HT-29 (cell line): Measurements from ENCODE around the gene EML4. TPM values are rescaled to one million over a fixed set of nuclear protein-coding genes. Genes with fewer than 3 reads are reported as not detected.
"Not testable (repeated sequence)": the region's sequence is repeated elsewhere in the genome, so short reads cannot be mapped to it uniquely, and the experiment has no call there.

Source experiments
- DNase-seq: peaks from one replicate; pipeline ENCODE4 v3.0.0-alpha.2; 2015; ENCODE audit warnings: low spot score
- total RNA-seq: library from RNA; depleted of rRNA; stranded (reverse); fragments of >200 nt; shearing (Covaris generic); gene quantifications from 2 replicates; pipeline ENCODE4 v1.2.3, GENCODE V29; 2014; rRNA removed

The EML4 gene
- total RNA-seq, 1 experiment from 2014 or later, result 80.0 TPM

DNA sequence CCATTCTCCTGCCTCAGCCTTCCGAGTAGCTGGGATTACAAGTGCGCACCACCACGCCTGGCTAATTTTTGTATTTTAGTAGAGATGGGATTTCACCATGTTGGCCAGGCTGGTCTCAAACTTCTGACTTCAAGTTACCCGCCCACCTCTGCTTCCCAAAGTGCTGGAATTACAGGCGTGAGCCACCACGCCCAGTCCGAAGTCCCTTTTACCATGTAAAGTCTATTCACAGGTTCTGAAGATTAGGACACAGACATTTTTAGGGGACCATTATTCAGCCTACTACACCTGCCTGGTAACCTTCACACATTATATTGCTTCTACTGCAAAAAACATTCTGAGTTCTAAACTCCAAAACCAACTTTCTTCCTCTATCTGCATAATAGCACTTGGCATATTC lies 210.9 kb downstream of the EML4 start:
- DNase-seq, result not testable (repeated sequence)

DNA sequence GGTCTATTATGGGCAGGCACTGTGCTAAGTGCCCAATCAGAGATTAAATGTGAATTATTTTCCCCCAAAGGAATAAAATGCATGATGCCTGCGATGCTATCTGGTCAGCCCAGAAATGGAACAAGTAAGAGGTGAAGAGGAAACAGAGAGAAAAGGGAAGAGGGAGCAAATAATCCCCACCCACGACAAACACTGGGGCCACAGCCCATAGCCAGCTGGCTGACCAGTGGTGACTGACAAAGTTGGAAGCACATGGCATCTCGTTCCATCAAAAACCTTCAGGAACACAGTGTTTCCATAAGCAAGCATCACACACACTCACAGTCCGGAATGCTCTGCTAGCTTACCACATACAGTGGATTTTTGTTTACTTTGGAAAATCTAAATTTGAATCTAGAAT lies 213.0 kb downstream of the EML4 start:
- no peak for DNase-seq

Other genes with a start within 250 kb of the EML4 start
- 76.0 and 83.9 TPM in 2 replicates for gene PKDCC, start 121.3 kb upstream of the EML4 start, total RNA-seq
- gene COX7A2L, start 191.9 kb downstream of the EML4 start, total RNA-seq, result 89.7 and 93.1 TPM in 2 replicates